Activated naive CD4-positive, alpha-beta T cell treated with anti-CD3 and anti-CD28 coated beads for 36 hours (primary cell): ENCODE measurements around the gene NPR2. TPM values are rescaled to one million over a fixed set of nuclear protein-coding genes. Genes with fewer than 3 reads are reported as not detected.

Experiments used
- CTCF ChIA-PET: fragments of 350-600 bp; sonication (Branson Sonifier 250); formaldehyde crosslinking; loops from one replicate; lab custom pipeline; 2021; ENCODE audit warnings: antibody characterized with exemption; lab: Charles Lee
- DNase-seq: peaks from one replicate; pipeline ENCODE4 v3.0.0-alpha.2; 2020
- H3K27ac Mint-ChIP-seq: one replicate; pipeline ENCODE4 v1.8.0; 2021; ENCODE audit warnings: mild to moderate bottlenecking, mixed read lengths
- H3K27me3 Mint-ChIP-seq: one replicate; pipeline ENCODE4 v1.8.0; 2021; ENCODE audit warnings: low read depth, mixed read lengths
- H3K36me3 Mint-ChIP-seq: one replicate; pipeline ENCODE4 v1.8.0; 2021; ENCODE audit warnings: low read depth, mixed read lengths
- H3K4me1 Mint-ChIP-seq: one replicate; pipeline ENCODE4 v1.8.0; 2021; ENCODE audit warnings: low read depth, mixed read lengths
- H3K4me3 Mint-ChIP-seq: one replicate; pipeline ENCODE4 v1.8.0; 2021; ENCODE audit warnings: mild to moderate bottlenecking, moderate library complexity, mixed read lengths
- H3K9me3 Mint-ChIP-seq: one replicate; pipeline ENCODE4 v1.8.0; 2021; ENCODE audit warnings: mixed read lengths
- intact Hi-C: fragments of 100-400 bp; cut with micrococcal nuclease; formaldehyde crosslinking; loops from one replicate; pipeline ENCODE4 v1.15.1; 2023
- total RNA-seq, 2 experiments: library from RNA; stranded (reverse); gene quantifications; one replicate each; pipeline ENCODE4 v1.2.3, GENCODE V29; 2021

NPR2 gene
- total RNA-seq = 1 to 10 TPM; 3.6 to 5.5 TPM

DNA sequence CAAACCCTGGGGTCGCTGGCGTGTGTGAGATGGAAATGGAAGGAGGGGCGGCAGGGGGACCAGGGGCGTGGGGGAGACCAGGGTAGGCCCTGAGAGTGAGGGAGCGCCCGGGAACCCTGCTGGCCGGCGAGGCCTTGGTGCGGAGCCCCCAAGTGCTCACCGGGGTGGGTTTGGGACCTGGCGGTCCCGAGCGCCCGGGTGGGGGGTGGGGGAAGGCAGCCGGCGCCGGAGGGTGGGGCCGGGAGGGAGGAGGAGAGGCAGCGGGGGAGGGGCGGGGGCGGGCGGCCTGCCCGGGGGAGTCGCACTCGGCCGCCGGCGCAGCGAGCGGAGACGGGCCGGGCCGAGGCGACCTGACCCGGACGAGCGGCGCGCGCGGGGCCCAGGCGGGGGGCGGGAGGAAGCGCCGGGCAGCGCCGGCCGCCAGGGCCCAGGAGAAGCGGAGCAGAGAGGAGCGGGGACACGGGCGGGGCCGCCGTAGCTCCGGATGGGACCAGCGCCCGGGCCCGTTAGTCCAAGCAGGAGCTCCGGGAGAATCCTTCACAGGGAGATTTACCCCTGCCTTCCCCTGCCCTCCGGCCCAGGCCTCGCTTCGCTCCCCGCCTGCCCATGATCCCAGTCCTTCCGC lies at the start of gene NPR2:
NPR2 (plus strand) TSS at position 295 of the 625 bp plus-strand sequence. CDS start 818 bp downstream, outside the sequence.
- intact Hi-C loops = loop anchor here (2.0 to 5.0 kb wide), 2 partner anchors 21 to 231 kb away; partner anchors contain the start of gene SPAG8
- H3K4me1 Mint-ChIP-seq = no peaks in the 10 kb centered on the region
- no peak within 1 kb of the TSS for H3K27ac Mint-ChIP-seq
- no peak within 1 kb of the TSS for H3K4me3 Mint-ChIP-seq
- no peak for DNase-seq
- CTCF ChIA-PET = interaction anchor here (2.2 kb wide), 1 partner anchor 91 kb away, joined by 11 read pairs; no protein-coding TSS in a partner anchor
- no peaks in the 10 kb centered on the region for H3K9me3 Mint-ChIP-seq
- H3K36me3 Mint-ChIP-seq = peaks cover 5% of the 10 kb centered on the region
- H3K27me3 Mint-ChIP-seq = no peaks in the 10 kb centered on the region

DNA sequence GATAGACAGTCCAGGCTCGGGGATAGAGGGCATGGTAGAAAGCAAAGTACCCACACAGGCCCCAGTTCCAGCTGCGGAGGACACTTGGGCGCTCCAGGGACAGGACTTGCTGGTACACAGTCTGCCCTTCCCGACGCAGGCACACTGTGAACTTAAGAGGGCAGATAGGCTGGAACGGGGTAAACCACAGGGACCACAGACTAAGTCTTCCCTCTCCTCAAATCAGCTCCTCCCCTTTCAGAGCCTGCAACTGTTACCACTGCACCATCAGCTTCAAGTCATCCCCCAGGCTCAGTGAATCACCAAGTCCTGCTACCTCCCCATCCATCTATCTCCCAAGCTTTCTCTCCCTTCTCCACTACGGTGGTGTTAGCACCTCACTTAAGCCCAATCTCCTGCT lies 49.7 kb upstream of the NPR2 start:
- H3K36me3 Mint-ChIP-seq = peaks cover 7% of the 10 kb centered on the region
- H3K27ac Mint-ChIP-seq = no peak overlapping the region
- H3K27me3 Mint-ChIP-seq = no peaks in the 10 kb centered on the region
- DNase-seq = no peak
- intact Hi-C loops = no loop called here
- H3K4me1 Mint-ChIP-seq = peaks cover 19% of the 10 kb centered on the region
- H3K4me3 Mint-ChIP-seq = no peak overlapping the region
- H3K9me3 Mint-ChIP-seq = no peaks in the 10 kb centered on the region
- CTCF ChIA-PET = interaction anchor here (0.5 to 2.8 kb wide), 3 partner anchors 13 to 96 kb away, joined by 3 to 9 read pairs (median 4); no protein-coding TSS in a partner anchor

GRCh38 chr9:35743452-35743851 lies 47.9 kb upstream of the NPR2 start:
- no peak overlapping the region for H3K27ac Mint-ChIP-seq
- no peaks in the 10 kb centered on the region for H3K9me3 Mint-ChIP-seq
- CTCF ChIA-PET = interaction anchor here (0.6 to 7.2 kb wide), 5 partner anchors 8 to 47 kb away, joined by 3 to 59 read pairs (median 4); no protein-coding TSS in a partner anchor
- H3K36me3 Mint-ChIP-seq = peaks cover 5% of the 10 kb centered on the region
- H3K4me3 Mint-ChIP-seq = no peak overlapping the region
- intact Hi-C loops = no loop called here
- peaks cover 35% of the 10 kb centered on the region for H3K4me1 Mint-ChIP-seq
- H3K27me3 Mint-ChIP-seq = no peaks in the 10 kb centered on the region
- DNase-seq = no peak

- H3K9me3 Mint-ChIP-seq = no peaks in the 10 kb centered on the region
- no peak for DNase-seq
- H3K27me3 Mint-ChIP-seq = no peaks in the 10 kb centered on the region
- no peak overlapping the region for H3K27ac Mint-ChIP-seq
- CTCF ChIA-PET = interaction anchor here (1.0 to 7.2 kb wide), 4 partner anchors 9 to 47 kb away, joined by 4 to 59 read pairs (median 6); no protein-coding TSS in a partner anchor
- H3K36me3 Mint-ChIP-seq = peaks cover 5% of the 10 kb centered on the region
- peaks cover 35% of the 10 kb centered on the region for H3K4me1 Mint-ChIP-seq
- intact Hi-C loops = no loop called here
- no peak overlapping the region for H3K4me3 Mint-ChIP-seq
Measured at GRCh38 chr9:35743880-35744518, 47.4 kb upstream of the NPR2 start.

GRCh38 chr9:35745569-35745968 lies 45.8 kb upstream of the NPR2 start:
- Mint-ChIP-seq H3K4me3 (no peak overlapping the region), H3K27ac (no peak overlapping the region), H3K27me3 (no peaks in the 10 kb centered on the region), H3K9me3 (no peaks in the 10 kb centered on the region), H3K36me3 (peaks cover 5% of the 10 kb centered on the region), H3K4me1 (peaks cover 39% of the 10 kb centered on the region)
- CTCF ChIA-PET = interaction anchor here (1.2 to 7.2 kb wide), 6 partner anchors 10 to 89 kb away, joined by 3 to 59 read pairs (median 4); no protein-coding TSS in a partner anchor
- intact Hi-C loops = loop anchor here (5.0 kb wide), 1 partner anchor 628 kb away; the partner anchor contains the start of gene ATOSB
- no peak for DNase-seq

DNA sequence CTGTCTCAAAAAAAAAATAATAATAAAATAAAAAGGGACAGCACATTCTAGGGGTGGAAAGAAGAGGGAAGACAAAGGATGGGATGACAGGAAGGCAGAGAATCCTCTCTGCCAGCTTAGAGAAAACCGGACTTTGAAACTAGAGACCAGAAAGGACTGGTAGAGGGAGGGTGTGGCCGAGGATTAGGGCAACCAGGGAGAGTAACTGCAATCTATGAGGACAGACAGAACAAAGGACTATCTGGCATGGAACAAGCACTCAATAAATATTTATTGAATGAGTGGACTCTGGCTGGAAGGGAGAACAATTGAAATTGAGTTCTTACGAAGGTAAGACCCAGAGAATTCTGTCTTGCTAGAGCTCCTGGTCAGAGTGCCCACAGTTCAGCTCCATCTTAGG lies 44.8 kb upstream of the NPR2 start:
- Mint-ChIP-seq H3K36me3 (peaks cover 3% of the 10 kb centered on the region), H3K4me1 (peaks cover 39% of the 10 kb centered on the region), H3K9me3 (no peaks in the 10 kb centered on the region), H3K4me3 (peak overlapping the region; percentile 40), H3K27me3 (no peaks in the 10 kb centered on the region), H3K27ac (no peak overlapping the region)
- CTCF ChIA-PET = interaction anchor here (0.7 to 7.2 kb wide), 8 partner anchors 10 to 143 kb away, joined by 3 to 59 read pairs (median 4); partner anchors contain the start of genes CREB3 and TLN1
- DNase-seq = no peak
- intact Hi-C loops = loop anchor here (5.0 kb wide), 1 partner anchor 629 kb away; the partner anchor contains the start of gene ATOSB

- peak; percentile 35 for DNase-seq
- Mint-ChIP-seq H3K27me3 (no peaks in the 10 kb centered on the region), H3K27ac (peak overlapping the region; percentile 67), H3K4me1 (peaks cover 32% of the 10 kb centered on the region), H3K36me3 (peaks cover 7% of the 10 kb centered on the region), H3K4me3 (peak overlapping the region; percentile 81), H3K9me3 (no peaks in the 10 kb centered on the region)
- intact Hi-C loops = loop anchor here (1.0 to 5.0 kb wide), 3 partner anchors 12 to 631 kb away; partner anchors contain the start of gene ATOSB
- CTCF ChIA-PET = interaction anchor here (0.6 to 7.2 kb wide), 13 partner anchors 8 to 379 kb away, joined by 3 to 59 read pairs (median 5); partner anchors contain the start of genes CREB3, HINT2 and TLN1
Measured at GRCh38 chr9:35748242-35748857, 43.0 kb upstream of the NPR2 start.

- Mint-ChIP-seq H3K27ac (peak within 1 kb of the TSS; percentile 88), H3K36me3 (peaks cover 7% of the 10 kb centered on the region), H3K4me1 (peaks cover 32% of the 10 kb centered on the region), H3K9me3 (no peaks in the 10 kb centered on the region), H3K27me3 (no peaks in the 10 kb centered on the region), H3K4me3 (peak within 1 kb of the TSS; percentile 89)
- intact Hi-C loops = loop anchor here (1.0 to 5.0 kb wide), 7 partner anchors 13 to 632 kb away; partner anchors contain the start of genes ATOSB, CREB3, HINT2 and TLN1
- peak; percentile 67 for DNase-seq
- CTCF ChIA-PET = interaction anchor here (0.8 to 7.2 kb wide), 15 partner anchors 7 to 145 kb away, joined by 3 to 59 read pairs (median 5); partner anchors contain the start of genes CREB3, HINT2 and TLN1
Measured at GRCh38 chr9:35748858-35749514, 42.4 kb upstream of the NPR2 start, which contains the start of the genes GBA2 and RGP1. Gene GBA2 (minus strand): TSS chr9:35749228. CDS start chr9:35748704, 524 bp downstream. Gene RGP1 (plus strand): TSS chr9:35749287. CDS start chr9:35749756, 469 bp downstream.

- H3K36me3 Mint-ChIP-seq = peaks cover 8% of the 10 kb centered on the region
- DNase-seq = peak; percentile 65
- H3K27ac Mint-ChIP-seq = peak overlapping the region; percentile 88
- H3K4me3 Mint-ChIP-seq = peak overlapping the region; percentile 89
- H3K27me3 Mint-ChIP-seq = no peaks in the 10 kb centered on the region
- intact Hi-C loops = loop anchor here (1.0 to 5.0 kb wide), 5 partner anchors 17 to 632 kb away; partner anchors contain the start of genes ATOSB, CREB3, HINT2 and TLN1
- peaks cover 32% of the 10 kb centered on the region for H3K4me1 Mint-ChIP-seq
- no peaks in the 10 kb centered on the region for H3K9me3 Mint-ChIP-seq
- CTCF ChIA-PET = interaction anchor here (0.8 to 7.2 kb wide), 8 partner anchors 10 to 91 kb away, joined by 3 to 59 read pairs (median 6); partner anchors contain the start of genes CREB3 and TLN1
Measured at GRCh38 chr9:35749515-35750255, 41.7 kb upstream of the NPR2 start.

- Mint-ChIP-seq H3K4me3 (peak overlapping the region; percentile 89), H3K27me3 (no peaks in the 10 kb centered on the region), H3K27ac (peak overlapping the region; percentile 88), H3K9me3 (no peaks in the 10 kb centered on the region), H3K36me3 (peaks cover 8% of the 10 kb centered on the region), H3K4me1 (peaks cover 32% of the 10 kb centered on the region)
- intact Hi-C loops = no loop called here
- no peak for DNase-seq
- CTCF ChIA-PET = interaction anchor here (0.8 to 7.2 kb wide), 6 partner anchors 11 to 91 kb away, joined by 3 to 59 read pairs (median 4); no protein-coding TSS in a partner anchor
Measured at GRCh38 chr9:35750256-35750531, 41.2 kb upstream of the NPR2 start.
